Ishikawa (cell line): ENCODE results near the gene TUBB6.

Source experiments
- CREB1 ChIP-seq: IDR thresholded peaks from 2 replicates; pipeline ENCODE4 v1.6.1; 2012; ENCODE audit warnings: low read depth
- EP300 ChIP-seq: IDR thresholded peaks from 2 replicates; pipeline ENCODE4 v1.6.1; 2012; ENCODE audit warnings: borderline replicate concordance
- RAD21 ChIP-seq: IDR thresholded peaks from 2 replicates; pipeline ENCODE4 v1.6.1; 2012; ENCODE audit warnings: low read depth
- TCF12 ChIP-seq: IDR thresholded peaks from 2 replicates; pipeline ENCODE4 v1.6.1; 2012; ENCODE audit warnings: low read depth
- YY1 ChIP-seq: IDR thresholded peaks from 2 replicates; pipeline ENCODE4 v1.6.1; 2012; ENCODE audit warnings: low read depth
- TF ChIP-seq, protein P1 (sequence below): IDR thresholded peaks from 2 replicates; pipeline ENCODE4 v1.6.1; 2012; ENCODE audit warnings: low read depth, mild to moderate bottlenecking

DNA sequence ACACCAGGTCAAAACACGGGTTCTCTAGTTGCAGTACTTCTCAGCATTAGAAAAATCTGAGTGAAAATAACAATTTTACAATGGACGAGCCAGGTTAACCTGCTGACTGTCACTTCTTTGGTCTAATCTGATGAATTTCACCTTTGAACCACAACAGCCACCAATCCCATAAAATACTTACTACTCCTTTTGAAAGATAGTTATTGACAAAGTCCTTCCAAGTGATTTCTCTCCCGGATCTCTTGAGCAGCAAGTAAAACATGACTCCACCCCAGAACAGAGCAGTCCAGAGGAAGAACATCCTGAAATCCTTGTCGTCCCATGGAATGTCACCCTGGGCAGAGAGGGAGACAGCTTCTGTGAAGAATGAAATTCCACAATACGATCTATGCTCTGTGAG, 58.7 kb downstream of the TUBB6 start:
- TF ChIP-seq YY1 (no peak), RAD21 (no peak), EP300 (no peak), TCF12 (no peak), CREB1 (no peak)
- TF ChIP-seq, protein P1, sequence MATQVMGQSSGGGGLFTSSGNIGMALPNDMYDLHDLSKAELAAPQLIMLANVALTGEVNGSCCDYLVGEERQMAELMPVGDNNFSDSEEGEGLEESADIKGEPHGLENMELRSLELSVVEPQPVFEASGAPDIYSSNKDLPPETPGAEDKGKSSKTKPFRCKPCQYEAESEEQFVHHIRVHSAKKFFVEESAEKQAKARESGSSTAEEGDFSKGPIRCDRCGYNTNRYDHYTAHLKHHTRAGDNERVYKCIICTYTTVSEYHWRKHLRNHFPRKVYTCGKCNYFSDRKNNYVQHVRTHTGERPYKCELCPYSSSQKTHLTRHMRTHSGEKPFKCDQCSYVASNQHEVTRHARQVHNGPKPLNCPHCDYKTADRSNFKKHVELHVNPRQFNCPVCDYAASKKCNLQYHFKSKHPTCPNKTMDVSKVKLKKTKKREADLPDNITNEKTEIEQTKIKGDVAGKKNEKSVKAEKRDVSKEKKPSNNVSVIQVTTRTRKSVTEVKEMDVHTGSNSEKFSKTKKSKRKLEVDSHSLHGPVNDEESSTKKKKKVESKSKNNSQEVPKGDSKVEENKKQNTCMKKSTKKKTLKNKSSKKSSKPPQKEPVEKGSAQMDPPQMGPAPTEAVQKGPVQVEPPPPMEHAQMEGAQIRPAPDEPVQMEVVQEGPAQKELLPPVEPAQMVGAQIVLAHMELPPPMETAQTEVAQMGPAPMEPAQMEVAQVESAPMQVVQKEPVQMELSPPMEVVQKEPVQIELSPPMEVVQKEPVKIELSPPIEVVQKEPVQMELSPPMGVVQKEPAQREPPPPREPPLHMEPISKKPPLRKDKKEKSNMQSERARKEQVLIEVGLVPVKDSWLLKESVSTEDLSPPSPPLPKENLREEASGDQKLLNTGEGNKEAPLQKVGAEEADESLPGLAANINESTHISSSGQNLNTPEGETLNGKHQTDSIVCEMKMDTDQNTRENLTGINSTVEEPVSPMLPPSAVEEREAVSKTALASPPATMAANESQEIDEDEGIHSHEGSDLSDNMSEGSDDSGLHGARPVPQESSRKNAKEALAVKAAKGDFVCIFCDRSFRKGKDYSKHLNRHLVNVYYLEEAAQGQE = no peak
